WTC11 (cell line): ENCODE results near the gene NTSR1.

Experiments used
- CREM ChIP-seq: sonication (generic); formaldehyde crosslinking; IDR thresholded peaks from 2 replicates; pipeline ENCODE4 v1.8.1; 2022; ENCODE audit warnings: mild to moderate bottlenecking, missing genetic modification reagents, moderate library complexity
- ESRRA ChIP-seq: sonication (generic); formaldehyde crosslinking; IDR thresholded peaks from 2 replicates; pipeline ENCODE4 v1.8.1; 2022; ENCODE audit warnings: mild to moderate bottlenecking, missing genetic modification reagents, borderline replicate concordance
- HMGA2 ChIP-seq: fragments of 250-450 bp; sonication (Bioruptor Pico); IDR thresholded peaks from 2 replicates; pipeline ENCODE4 v1.4.0; 2021; ENCODE audit warnings: mild to moderate bottlenecking, moderate library complexity
- IRF2 ChIP-seq: sonication (generic); formaldehyde crosslinking; IDR thresholded peaks from 2 replicates; pipeline ENCODE4 v1.8.0; 2022; ENCODE audit warnings: low read depth, missing genetic modification reagents, borderline replicate concordance
- KAT7 ChIP-seq: sonication (generic); formaldehyde crosslinking; IDR thresholded peaks from 2 replicates; pipeline ENCODE4 v1.8.1; 2023; ENCODE audit warnings: missing genetic modification reagents, mild to moderate bottlenecking, borderline replicate concordance
- TEAD4 ChIP-seq: sonication (generic); formaldehyde crosslinking; IDR thresholded peaks from 2 replicates; pipeline ENCODE4 v1.8.0; 2022; ENCODE audit warnings: mild to moderate bottlenecking, missing genetic modification reagents
- ZNF121 ChIP-seq: sonication (generic); formaldehyde crosslinking; IDR thresholded peaks from 2 replicates; pipeline ENCODE4 v1.8.0; 2023; ENCODE audit warnings: missing genetic modification reagents
- ZNF416 ChIP-seq: fragments of 250-450 bp; sonication (Bioruptor Pico); IDR thresholded peaks from 2 replicates; pipeline ENCODE4 v1.9.0; 2021; ENCODE audit warnings: mild to moderate bottlenecking, inconsistent platforms
- TF ChIP-seq, protein P1 (sequence below): sonication (generic); formaldehyde crosslinking; IDR thresholded peaks from 2 replicates; pipeline ENCODE4 v1.8.1; 2023; ENCODE audit warnings: mild to moderate bottlenecking, missing genetic modification reagents, moderate library complexity
- TF ChIP-seq, protein P2 (sequence below): fragments of 200-600 bp; IDR thresholded peaks from 2 replicates; pipeline ENCODE4 v1.8.0; 2022; ENCODE audit warnings: antibody characterized with exemption
- TF ChIP-seq, protein P3 (sequence below): sonication (generic); formaldehyde crosslinking; IDR thresholded peaks from 2 replicates; pipeline ENCODE4 v1.8.0; 2022; ENCODE audit warnings: mild to moderate bottlenecking, missing genetic modification reagents
- TF ChIP-seq, protein P4 (sequence below): sonication (generic); formaldehyde crosslinking; IDR thresholded peaks from 2 replicates; pipeline ENCODE4 v1.8.1; 2022; ENCODE audit warnings: low read depth, missing genetic modification reagents, borderline replicate concordance
- TF ChIP-seq, protein P5 (sequence below): sonication (generic); formaldehyde crosslinking; IDR thresholded peaks from 2 replicates; pipeline ENCODE4 v1.8.1; 2022; ENCODE audit warnings: mild to moderate bottlenecking, moderate library complexity, missing genetic modification reagents
- TF ChIP-seq, protein P6 (sequence below): sonication (generic); formaldehyde crosslinking; IDR thresholded peaks from 2 replicates; pipeline ENCODE4 v1.8.1; 2022; ENCODE audit warnings: mild to moderate bottlenecking, missing genetic modification reagents, moderate library complexity, borderline replicate concordance

DNA sequence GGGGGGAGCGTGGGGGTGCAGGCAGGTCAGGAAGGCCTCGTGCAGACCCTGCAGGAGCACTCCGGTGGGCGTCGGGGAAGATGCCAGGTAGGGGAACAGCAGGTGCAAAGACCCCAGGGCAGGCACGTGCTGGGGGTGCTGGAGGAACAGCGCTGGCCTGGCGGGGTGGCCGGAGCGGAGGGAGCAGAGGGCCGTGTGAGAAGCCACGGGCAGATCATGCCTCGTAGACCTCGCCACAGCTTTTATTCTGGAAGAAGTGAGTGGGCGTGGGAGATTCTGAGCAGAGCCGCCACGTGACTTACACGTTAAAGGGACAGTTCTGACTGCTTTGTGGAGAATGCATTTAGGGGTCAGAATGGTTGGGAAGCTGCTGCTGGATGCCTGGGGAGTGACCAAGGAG is 9.3 kb downstream of the NTSR1 start:
- TF ChIP-seq, protein P1, sequence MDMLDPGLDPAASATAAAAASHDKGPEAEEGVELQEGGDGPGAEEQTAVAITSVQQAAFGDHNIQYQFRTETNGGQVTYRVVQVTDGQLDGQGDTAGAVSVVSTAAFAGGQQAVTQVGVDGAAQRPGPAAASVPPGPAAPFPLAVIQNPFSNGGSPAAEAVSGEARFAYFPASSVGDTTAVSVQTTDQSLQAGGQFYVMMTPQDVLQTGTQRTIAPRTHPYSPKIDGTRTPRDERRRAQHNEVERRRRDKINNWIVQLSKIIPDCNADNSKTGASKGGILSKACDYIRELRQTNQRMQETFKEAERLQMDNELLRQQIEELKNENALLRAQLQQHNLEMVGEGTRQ (CRISPR knock-in tag): no peak
- TF ChIP-seq, protein P2, sequence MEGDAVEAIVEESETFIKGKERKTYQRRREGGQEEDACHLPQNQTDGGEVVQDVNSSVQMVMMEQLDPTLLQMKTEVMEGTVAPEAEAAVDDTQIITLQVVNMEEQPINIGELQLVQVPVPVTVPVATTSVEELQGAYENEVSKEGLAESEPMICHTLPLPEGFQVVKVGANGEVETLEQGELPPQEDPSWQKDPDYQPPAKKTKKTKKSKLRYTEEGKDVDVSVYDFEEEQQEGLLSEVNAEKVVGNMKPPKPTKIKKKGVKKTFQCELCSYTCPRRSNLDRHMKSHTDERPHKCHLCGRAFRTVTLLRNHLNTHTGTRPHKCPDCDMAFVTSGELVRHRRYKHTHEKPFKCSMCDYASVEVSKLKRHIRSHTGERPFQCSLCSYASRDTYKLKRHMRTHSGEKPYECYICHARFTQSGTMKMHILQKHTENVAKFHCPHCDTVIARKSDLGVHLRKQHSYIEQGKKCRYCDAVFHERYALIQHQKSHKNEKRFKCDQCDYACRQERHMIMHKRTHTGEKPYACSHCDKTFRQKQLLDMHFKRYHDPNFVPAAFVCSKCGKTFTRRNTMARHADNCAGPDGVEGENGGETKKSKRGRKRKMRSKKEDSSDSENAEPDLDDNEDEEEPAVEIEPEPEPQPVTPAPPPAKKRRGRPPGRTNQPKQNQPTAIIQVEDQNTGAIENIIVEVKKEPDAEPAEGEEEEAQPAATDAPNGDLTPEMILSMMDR: no peak
- no peak for TF ChIP-seq KAT7 (CRISPR knock-in tag)
- TF ChIP-seq ESRRA (CRISPR knock-in tag): no peak
- TF ChIP-seq, protein P3, sequence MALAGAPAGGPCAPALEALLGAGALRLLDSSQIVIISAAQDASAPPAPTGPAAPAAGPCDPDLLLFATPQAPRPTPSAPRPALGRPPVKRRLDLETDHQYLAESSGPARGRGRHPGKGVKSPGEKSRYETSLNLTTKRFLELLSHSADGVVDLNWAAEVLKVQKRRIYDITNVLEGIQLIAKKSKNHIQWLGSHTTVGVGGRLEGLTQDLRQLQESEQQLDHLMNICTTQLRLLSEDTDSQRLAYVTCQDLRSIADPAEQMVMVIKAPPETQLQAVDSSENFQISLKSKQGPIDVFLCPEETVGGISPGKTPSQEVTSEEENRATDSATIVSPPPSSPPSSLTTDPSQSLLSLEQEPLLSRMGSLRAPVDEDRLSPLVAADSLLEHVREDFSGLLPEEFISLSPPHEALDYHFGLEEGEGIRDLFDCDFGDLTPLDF (CRISPR knock-in tag): no peak
- TF ChIP-seq, protein P4, sequence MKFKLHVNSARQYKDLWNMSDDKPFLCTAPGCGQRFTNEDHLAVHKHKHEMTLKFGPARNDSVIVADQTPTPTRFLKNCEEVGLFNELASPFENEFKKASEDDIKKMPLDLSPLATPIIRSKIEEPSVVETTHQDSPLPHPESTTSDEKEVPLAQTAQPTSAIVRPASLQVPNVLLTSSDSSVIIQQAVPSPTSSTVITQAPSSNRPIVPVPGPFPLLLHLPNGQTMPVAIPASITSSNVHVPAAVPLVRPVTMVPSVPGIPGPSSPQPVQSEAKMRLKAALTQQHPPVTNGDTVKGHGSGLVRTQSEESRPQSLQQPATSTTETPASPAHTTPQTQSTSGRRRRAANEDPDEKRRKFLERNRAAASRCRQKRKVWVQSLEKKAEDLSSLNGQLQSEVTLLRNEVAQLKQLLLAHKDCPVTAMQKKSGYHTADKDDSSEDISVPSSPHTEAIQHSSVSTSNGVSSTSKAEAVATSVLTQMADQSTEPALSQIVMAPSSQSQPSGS (CRISPR knock-in tag): no peak
- TF ChIP-seq, protein P5, sequence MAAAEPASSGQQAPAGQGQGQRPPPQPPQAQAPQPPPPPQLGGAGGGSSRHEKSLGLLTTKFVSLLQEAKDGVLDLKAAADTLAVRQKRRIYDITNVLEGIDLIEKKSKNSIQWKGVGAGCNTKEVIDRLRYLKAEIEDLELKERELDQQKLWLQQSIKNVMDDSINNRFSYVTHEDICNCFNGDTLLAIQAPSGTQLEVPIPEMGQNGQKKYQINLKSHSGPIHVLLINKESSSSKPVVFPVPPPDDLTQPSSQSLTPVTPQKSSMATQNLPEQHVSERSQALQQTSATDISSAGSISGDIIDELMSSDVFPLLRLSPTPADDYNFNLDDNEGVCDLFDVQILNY (CRISPR knock-in tag): no peak
- TF ChIP-seq ZNF416 (CRISPR knock-in tag): no peak
- no peak for TF ChIP-seq IRF2 (CRISPR knock-in tag)
- TF ChIP-seq HMGA2: no peak
- no peak for TF ChIP-seq TEAD4 (CRISPR knock-in tag)
- TF ChIP-seq ZNF121 (CRISPR knock-in tag): no peak
- TF ChIP-seq, protein P6, sequence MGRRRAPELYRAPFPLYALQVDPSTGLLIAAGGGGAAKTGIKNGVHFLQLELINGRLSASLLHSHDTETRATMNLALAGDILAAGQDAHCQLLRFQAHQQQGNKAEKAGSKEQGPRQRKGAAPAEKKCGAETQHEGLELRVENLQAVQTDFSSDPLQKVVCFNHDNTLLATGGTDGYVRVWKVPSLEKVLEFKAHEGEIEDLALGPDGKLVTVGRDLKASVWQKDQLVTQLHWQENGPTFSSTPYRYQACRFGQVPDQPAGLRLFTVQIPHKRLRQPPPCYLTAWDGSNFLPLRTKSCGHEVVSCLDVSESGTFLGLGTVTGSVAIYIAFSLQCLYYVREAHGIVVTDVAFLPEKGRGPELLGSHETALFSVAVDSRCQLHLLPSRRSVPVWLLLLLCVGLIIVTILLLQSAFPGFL (CRISPR knock-in tag): no peak
- TF ChIP-seq CREM (CRISPR knock-in tag): no peak
